HG02840 (cell line): ENCODE data around the gene MRPL24.

ENCODE experiments used
- ATAC-seq: cut with Tn5 transposase; IDR thresholded peaks from one replicate; pipeline ENCODE4 v1.9.1; 2021; ENCODE audit warnings: mild to moderate bottlenecking, moderate library complexity, moderate number of reproducible peaks; ENCODE audit not compliant: unreplicated experiment, low FRiP score

Gene MRPL24

GRCh38 chr1:156714830-156715229 is 26.1 kb downstream of the MRPL24 start:
- no peak for ATAC-seq

DNA sequence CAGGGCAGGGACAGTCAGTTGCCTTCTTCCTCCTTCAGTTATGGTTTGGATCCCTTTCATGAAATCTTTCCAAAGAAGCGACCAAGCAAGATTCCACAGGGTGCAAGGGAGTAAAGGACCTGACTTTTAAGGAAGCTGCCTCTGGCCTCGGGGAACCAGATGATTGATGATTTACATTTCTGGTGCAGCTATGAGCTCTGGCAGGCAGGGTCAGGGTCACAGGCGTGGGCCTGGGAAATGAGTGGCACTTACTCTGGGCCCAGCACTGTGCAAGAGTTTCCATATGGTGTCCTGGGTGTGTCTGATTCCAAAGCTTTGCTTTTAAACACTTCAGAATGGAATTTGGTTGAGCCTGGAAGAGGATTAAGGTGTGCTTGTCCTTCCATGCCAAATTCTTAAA is 28.3 kb downstream of the MRPL24 start:
- ATAC-seq, result no peak

DNA sequence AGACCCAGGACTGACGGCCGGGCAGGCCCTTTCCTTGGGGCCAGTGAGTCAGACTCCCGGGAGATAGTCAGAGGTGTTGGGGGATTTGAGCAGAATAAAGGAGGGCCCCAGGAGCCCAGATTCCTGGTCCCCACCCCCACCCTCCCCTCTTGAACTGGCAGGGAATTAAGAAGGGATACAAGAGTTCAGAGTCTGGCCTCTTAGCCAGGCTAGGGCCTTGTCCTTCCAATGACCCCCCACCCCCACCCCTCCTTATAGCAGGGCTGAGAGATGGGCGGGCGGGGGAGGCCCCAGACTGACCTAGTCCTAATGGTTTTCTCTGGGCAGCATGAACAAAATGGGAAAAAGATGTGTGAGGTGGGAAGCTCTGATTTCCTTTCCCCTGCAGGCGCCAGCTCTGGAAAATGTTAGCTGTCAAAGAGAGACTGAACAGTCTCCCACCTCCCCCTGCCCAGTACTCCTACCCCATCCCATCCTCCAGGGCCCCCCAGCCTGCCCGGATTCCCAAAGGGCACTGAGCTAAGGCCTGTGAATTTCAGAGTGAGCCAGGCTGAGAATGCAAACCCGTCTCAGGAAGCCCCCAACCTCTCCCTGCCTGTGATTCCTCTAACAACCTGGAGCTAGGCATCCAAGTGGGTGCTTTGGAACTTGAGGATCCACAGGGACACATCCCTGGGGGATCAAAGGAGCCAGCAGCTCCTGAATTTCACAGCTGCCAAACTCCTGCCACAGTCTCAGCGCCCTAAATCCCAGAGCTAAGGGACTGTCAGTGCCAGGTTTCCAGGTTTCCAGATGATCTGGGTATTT is 29.7 kb downstream of the MRPL24 start:
- ATAC-seq, result no peak

- no peak for ATAC-seq
These were observed 31.0 kb downstream of the MRPL24 start for GRCh38 chr1:156709757-156710489.

- ATAC-seq, result no peak
These were observed 31.9 kb downstream of the MRPL24 start for GRCh38 chr1:156709031-156709430.

GRCh38 chr1:156708218-156708661 is 32.6 kb downstream of the MRPL24 start:
- ATAC-seq, result no peak

DNA sequence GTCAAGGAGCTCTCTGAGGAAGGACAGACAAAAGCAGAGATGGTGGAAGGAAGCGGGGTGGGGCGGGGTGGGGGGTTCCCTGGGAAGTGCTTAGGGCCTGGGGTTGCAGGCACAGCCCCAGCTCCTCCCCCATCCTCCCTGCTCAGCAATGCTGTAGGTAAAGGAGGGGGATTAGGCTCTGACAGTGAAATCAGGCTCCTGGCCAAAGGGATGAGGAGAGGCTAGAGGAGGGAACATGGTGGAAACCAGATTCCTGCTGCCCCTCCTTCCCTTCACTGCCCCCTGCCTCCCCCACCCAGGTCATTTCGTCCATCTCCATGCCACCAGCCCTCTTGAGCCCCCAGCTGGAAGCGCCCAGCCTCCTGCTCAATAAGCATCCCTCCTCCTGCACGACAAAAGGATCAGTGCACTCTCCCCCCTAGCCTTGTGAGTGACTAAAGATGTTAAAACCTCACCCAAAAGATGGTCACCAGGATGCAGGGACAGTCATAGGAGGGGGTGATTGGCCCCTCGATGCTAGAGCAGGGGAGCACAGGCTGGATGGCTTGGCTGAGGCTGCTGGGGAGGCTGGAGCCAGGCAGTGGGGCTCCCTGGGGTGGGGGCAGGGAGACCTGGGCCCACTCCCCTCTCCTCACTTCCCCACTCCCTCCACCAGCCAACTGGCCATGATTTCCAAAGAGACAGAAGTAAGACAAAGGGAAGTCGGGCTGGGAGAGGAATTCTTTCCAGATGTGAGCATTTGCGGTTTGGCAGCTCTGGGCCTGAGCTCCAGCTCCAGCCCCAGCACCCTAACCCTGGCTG is 33.3 kb downstream of the MRPL24 start:
- no peak for ATAC-seq

GRCh38 chr1:156706657-156707416 is 34.1 kb downstream of the MRPL24 start:
- no peak for ATAC-seq

GRCh38 chr1:156705918-156706656 is 34.8 kb downstream of the MRPL24 start:
- ATAC-seq, result no peak

DNA sequence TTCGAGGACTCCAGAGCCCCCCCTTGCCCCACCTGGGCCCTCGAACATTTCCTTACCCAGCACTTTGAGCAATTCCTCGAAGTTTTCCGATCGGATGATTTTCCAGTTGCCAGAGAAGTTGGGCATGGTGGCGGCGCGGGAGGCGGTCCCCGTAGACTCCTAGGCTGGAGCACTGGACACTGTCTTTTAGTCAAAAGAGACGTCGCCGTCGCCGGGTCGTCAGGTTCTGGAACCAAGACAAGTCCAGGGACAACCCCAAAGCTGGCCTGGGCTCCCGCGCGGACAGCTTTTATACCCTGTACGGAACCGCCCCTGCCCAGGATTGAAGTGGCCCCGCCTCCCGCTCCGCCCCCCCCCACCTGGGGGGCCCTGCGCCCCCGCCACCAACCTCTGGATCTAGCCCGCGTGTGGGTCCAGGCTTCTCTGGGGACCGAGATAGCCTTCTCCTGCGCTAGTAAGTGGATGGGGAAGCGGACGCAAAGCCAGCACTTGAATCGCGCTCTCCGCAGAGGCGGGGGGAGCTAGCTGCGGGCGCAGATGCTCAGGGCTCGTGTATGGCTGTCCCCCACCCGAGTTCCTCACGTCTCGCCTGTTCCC is 35.5 kb downstream of the MRPL24 start, which contains the start of gene CRABP2:
Gene CRABP2, minus strand, starts transcription at position 263 of the 597 bp plus-strand sequence. Its CDS starts 137 bp downstream, at position 126.
- ATAC-seq, result no peak

DNA sequence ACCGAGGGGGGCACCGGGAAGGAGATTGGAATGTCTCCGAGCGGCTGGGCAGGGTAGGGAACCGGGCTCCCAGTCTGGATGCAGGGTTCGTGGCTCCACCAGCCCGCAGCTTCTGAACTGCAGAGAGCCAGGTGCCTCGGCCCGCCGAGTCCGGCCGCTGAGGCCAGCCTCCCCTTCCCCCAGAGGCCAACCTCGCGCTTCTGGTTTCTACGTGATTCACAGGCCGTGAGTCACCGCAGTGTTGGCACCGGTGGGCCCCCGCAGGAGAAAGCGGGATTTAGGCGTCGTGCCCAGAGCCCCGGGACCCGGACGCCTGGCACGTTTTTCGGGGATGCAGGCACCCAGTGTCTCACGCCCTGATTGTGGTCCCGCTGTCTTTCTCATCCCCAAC is 36.0 kb downstream of the MRPL24 start:
- ATAC-seq, result no peak

GRCh38 chr1:156704166-156704711 is 36.6 kb downstream of the MRPL24 start:
- ATAC-seq, result no peak

- ATAC-seq, result no peak
These were observed 37.1 kb downstream of the MRPL24 start for GRCh38 chr1:156703741-156704140.

DNA sequence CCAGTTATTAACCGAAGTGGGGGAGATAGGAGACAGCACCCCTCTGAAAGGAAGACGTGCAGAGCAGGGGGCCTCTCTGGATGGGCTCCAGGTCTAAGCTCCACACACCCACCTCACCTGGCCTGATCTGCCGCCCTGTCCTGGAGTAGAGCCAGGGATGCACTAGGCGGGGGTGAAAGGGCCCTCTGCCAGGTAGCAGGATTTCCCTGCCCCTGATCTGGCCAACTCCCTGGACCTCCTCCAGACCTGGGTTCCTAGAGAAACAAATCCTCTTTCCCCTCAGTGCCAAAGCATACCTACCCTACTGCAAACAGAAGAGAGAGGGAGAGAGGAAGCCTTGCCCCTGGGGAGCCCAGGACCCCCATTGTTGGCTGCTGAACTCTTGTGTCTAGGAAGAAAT is 37.6 kb downstream of the MRPL24 start:
- no peak for ATAC-seq

DNA sequence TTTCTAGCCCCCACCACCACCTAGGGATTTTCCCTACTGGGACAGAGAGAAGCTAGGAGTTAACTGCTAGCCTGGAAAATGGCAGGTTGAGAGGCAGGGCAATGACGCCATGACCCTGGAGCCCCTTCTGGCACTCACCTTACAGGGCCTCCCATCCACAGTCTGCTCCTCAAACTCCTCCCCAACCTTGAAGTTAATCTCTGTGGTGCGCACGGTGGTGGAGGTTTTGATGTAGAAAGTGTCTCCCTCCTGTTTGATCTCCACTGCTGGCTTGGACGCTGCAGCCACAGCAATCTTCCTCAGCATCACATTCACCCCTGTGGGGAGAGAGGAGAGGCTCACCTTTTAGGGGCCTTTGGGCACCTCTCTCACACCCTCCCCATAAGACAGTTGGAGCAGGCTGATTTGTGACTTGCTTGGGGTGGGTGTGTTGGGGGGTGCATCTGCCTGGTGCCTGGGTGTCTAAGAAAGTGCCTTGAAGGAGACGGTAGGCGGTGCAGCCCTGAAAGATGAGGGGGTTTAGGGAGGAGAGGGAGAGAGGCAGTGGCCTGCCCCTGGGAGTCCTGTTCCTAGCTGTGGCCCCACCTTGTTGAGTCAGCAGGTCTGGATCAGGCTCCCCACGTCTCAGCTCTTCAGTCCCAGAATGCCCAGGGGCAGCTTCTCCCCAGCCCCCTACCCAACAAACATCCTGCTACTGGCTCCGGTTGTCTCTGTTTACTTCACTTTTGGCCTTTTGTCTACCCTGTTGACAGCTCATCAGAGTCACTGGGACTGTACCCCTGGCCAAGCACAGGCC is 40.0 kb downstream of the MRPL24 start:
- no peak for ATAC-seq

DNA sequence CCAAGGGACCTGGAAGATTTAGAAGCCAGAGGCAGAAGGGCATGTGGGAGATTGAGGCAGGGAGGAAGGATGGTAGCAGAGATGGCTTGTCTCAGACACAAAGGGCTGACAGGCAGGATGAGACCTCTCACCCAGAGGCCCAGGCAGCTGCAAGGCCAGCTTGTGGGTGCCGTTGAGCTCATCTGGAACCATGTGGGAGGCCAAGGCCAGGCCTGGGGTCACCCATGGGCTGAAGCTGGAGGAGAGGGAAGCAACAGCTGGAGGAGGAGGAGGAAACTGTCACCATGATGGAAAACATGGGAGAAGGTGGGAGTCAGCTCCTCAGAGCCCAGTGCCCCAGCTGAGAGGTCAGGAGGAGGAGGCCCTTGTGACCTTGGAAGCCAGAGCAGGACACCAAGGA is 41.9 kb downstream of the MRPL24 start:
- no peak for ATAC-seq

DNA sequence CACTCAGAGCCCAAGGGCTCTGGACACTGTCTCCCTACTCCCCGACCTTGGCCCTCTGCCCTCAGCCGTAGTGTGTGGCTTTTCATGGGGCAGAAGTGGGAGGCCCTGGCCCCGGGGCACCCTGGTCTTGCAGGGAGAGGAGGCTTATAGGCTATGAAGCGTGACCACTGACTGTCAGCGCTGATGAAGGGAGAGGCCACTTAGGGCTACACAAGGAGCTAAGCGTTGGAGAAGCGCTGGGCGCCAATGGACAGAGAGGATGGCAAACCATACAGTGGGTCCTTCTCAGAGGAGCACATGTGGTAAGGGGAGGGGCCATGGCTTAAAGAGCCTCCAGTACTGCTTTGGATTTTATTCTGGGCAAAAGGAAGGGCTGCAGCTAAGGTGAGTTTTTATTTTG is 43.4 kb downstream of the MRPL24 start:
- no peak for ATAC-seq

- no peak for ATAC-seq
These were observed 44.1 kb downstream of the MRPL24 start for GRCh38 chr1:156696755-156697154.
